Testis (tissue), 3 donors: Measurements from ENCODE around the gene LIPM. TPM values are rescaled to one million over a fixed set of nuclear protein-coding genes. Genes with fewer than 3 reads are reported as not detected.

ENCODE experiments used
- DNase-seq: peaks from one replicate; pipeline ENCODE4 v3.0.0-alpha.2; 2019
- H3K27ac ChIP-seq, 2 donors: fragments of 200-600 bp; sonication (generic); one replicate each; pipeline ENCODE4 v1.5.1; 2019
- H3K27me3 ChIP-seq: fragments of 200-600 bp; sonication (generic); one replicate; pipeline ENCODE4 v1.5.1; 2019
- H3K36me3 ChIP-seq: fragments of 200-600 bp; sonication (generic); one replicate; pipeline ENCODE4 v1.5.1; 2017; ENCODE audit warnings: low read depth; ENCODE audit errors: missing control alignments
- H3K4me1 ChIP-seq: fragments of 200-600 bp; sonication (generic); one replicate; pipeline ENCODE4 v1.5.1; 2019
- H3K4me3 ChIP-seq, 2 donors: fragments of 200-600 bp; sonication (generic); one replicate each; pipeline ENCODE4 v1.5.1; 2017 to 2019
- H3K9me3 ChIP-seq: fragments of 200-600 bp; sonication (generic); one replicate; pipeline ENCODE4 v1.5.1; 2017
- POLR2A ChIP-seq: fragments of 450-650 bp; IDR thresholded peaks from one replicate; pipeline ENCODE4 v1.6.1; 2017; ENCODE audit warnings: antibody characterized with exemption, mild to moderate bottlenecking, moderate library complexity
- WGBS, 2 donors: methylation state at CpG; one replicate each; pipeline ENCODE4 v1.1.5; 2018; 5-methylcytosine and 5-hydroxymethylcytosine counted together
- intact Hi-C: fragments of 100-400 bp; cut with DNase I; formaldehyde crosslinking; loops from one replicate; pipeline ENCODE4 v1.15.1; 2023; ENCODE audit warnings: low total_unique reads
- polyA plus RNA-seq: library from polyadenylated mRNA; stranded (reverse); fragments of 350-450 nt; fragmentation: Illumina TruSeq; extraction: RNeasy Lipid Tissue Mini Kit (QIAGEN cat#74804); gene quantifications from one replicate; pipeline ENCODE4 v1.2.3, GENCODE V29; 2014; ENCODE audit warnings: low read depth, low replicate concordance; ENCODE audit not compliant: insufficient read depth
- total RNA-seq, 2 donors: library from RNA; depleted of rRNA; stranded (reverse); fragments of >200 nt; gene quantifications; one replicate each; pipeline ENCODE4 v1.2.3, GENCODE V29; 2016
- TF ChIP-seq, protein P1 (sequence below), 3 experiments: fragments of 450-650 bp in 2 of 3; fragments of 200-600 bp in 1 of 3; sonication (generic) in 1 of 3; IDR thresholded peaks; one replicate each; pipeline ENCODE4 v1.5.1; 2016 to 2019; ENCODE audit warnings: antibody characterized with exemption in 3 of 3, mild to moderate bottlenecking in 2 of 3, moderate library complexity in 1 of 3

The LIPM gene
- total and polyA plus RNA-seq, 3 donors from 2014 or later = not detected

DNA sequence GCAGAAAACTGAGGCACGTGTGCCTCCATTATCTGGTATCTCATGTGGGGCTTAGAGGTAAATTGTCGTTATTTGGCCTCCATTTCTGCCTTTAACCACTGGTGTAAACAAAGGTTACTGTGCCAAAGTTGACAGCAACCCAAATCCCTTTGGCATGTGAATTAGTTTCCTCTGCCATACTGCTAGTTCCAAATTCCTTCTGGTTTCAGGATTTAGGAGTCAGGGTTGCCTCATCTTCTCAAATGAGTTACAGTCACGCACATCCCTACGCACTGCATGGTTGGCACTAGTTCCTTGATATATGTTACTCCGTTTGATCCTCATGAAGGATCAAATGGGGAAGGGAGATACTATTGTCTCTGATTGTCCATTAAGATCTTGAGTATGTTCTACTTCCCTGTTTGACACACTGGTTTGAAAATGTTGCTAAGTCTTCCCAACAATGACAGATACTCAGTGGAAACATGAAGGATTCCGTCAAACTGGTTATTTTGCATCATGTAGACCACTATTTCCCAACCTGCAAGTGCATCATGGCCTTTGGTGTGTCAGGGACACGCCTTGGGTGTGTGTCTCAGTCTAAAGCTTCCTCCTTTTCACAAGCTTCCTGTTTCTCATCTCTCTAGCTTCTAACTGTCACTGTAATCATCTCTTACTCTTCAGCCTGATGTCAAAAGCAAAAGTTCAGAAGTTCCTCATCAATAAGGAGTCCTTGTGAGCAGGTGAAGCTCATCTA, 43.0 kb upstream of the LIPM start, which contains the start of gene LIPN:
TSS of gene LIPN (plus strand) at position 655 of the 736 bp plus-strand sequence. CDS start 1,386 bp downstream, outside the sequence.
- H3K27ac ChIP-seq = no peak within 1 kb of the TSS
- no peaks in the 10 kb centered on the region for H3K36me3 ChIP-seq
- H3K9me3 ChIP-seq = no peaks in the 10 kb centered on the region
- H3K4me3 ChIP-seq = no peak within 1 kb of the TSS
- intact Hi-C loops = no loop called here
- TF ChIP-seq POLR2A = no peak
- TF ChIP-seq, protein P1, sequence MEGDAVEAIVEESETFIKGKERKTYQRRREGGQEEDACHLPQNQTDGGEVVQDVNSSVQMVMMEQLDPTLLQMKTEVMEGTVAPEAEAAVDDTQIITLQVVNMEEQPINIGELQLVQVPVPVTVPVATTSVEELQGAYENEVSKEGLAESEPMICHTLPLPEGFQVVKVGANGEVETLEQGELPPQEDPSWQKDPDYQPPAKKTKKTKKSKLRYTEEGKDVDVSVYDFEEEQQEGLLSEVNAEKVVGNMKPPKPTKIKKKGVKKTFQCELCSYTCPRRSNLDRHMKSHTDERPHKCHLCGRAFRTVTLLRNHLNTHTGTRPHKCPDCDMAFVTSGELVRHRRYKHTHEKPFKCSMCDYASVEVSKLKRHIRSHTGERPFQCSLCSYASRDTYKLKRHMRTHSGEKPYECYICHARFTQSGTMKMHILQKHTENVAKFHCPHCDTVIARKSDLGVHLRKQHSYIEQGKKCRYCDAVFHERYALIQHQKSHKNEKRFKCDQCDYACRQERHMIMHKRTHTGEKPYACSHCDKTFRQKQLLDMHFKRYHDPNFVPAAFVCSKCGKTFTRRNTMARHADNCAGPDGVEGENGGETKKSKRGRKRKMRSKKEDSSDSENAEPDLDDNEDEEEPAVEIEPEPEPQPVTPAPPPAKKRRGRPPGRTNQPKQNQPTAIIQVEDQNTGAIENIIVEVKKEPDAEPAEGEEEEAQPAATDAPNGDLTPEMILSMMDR (IDR thresholded peaks at IDR 0.05) = no peak
- 87 to 91% methylated on average over 7 of the region's 7 CpGs for WGBS, 2 donors
- no peaks in the 10 kb centered on the region for H3K27me3 ChIP-seq
- DNase-seq = no peak
- no peaks in the 10 kb centered on the region for H3K4me1 ChIP-seq

DNA sequence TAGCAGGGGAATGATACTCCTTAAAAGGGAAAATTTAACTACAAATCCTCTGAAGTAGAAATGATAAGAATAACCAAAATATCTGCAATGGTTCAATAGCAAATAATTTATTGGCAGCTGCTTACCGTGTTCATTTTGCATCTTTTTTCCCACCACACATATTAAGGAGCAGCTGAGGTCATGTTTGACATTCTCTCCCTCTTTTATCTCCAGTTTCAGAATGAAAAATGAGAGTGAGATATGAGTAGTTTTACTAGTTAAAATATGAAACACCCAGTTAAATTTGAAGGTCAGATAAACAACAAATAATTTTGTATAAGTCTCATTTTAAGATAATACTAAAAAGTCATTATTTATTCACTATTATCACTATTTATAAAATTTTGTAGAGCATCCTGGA, 39.6 kb upstream of the LIPM start:
- Histone ChIP-seq H3K27ac (no peak overlapping the region), H3K4me3 (no peak overlapping the region), H3K9me3 (no peaks in the 10 kb centered on the region), H3K4me1 (no peaks in the 10 kb centered on the region), H3K36me3 (no peaks in the 10 kb centered on the region), H3K27me3 (no peaks in the 10 kb centered on the region)
- TF ChIP-seq, protein P1 (IDR thresholded peaks at IDR 0.05) = no peak
- TF ChIP-seq POLR2A = no peak
- 41 to 61% methylated on average over 1 of the region's 1 CpG for WGBS, 2 donors
- intact Hi-C loops = no loop called here
- DNase-seq = no peak

DNA sequence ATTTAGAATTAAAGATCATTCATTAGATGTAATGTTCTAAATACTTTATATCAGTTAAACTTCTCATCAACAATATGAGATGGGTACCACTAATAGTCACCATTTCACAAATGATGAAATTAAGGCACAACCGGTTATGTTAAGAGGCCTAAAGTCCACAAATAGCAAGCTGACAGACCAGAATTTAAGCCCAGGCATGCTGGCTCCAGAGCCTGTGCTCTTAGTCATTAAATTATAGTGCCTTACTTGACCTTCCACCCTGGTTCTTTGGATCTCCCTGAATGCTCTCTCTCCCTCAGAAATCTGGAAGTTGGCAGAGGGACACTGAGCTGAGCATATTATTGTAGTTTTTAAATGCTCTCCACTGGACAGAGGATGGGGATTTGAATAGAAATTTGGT, 39.1 kb upstream of the LIPM start:
- 30 to 35% methylated on average over 1 of the region's 1 CpG for WGBS, 2 donors
- intact Hi-C loops = no loop called here
- TF ChIP-seq POLR2A = no peak
- TF ChIP-seq, protein P1 (IDR thresholded peaks at IDR 0.05) = no peak
- H3K27me3 ChIP-seq = no peaks in the 10 kb centered on the region
- no peaks in the 10 kb centered on the region for H3K4me1 ChIP-seq
- no peaks in the 10 kb centered on the region for H3K36me3 ChIP-seq
- H3K4me3 ChIP-seq = no peak overlapping the region
- H3K9me3 ChIP-seq = no peaks in the 10 kb centered on the region
- H3K27ac ChIP-seq = no peak overlapping the region
- no peak for DNase-seq

DNA sequence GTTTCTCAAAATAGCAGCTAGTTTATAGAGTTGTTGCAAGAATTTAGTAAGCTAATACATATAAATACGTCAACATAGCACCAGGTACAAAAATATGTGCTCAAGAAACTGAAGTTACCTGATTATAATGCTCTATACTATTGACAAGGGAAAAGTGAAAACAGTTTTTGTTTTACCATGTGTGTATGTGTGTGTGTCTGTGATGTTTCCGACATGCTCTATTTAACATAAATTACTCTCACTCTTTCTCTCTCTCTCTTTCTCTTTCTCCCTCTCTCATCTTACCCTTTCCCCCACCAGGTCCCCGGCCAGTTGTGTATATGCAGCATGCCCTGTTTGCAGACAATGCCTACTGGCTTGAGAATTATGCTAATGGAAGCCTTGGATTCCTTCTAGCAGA, 38.4 kb upstream of the LIPM start:
- Histone ChIP-seq H3K27me3 (no peaks in the 10 kb centered on the region), H3K36me3 (no peaks in the 10 kb centered on the region), H3K4me3 (no peak overlapping the region), H3K9me3 (no peaks in the 10 kb centered on the region), H3K27ac (no peak overlapping the region), H3K4me1 (no peaks in the 10 kb centered on the region)
- 83 to 91% methylated on average over 3 of the region's 3 CpGs for WGBS, 2 donors
- TF ChIP-seq, protein P1 (IDR thresholded peaks at IDR 0.05) = no peak
- no peak for TF ChIP-seq POLR2A
- intact Hi-C loops = no loop called here
- DNase-seq = no peak

DNA sequence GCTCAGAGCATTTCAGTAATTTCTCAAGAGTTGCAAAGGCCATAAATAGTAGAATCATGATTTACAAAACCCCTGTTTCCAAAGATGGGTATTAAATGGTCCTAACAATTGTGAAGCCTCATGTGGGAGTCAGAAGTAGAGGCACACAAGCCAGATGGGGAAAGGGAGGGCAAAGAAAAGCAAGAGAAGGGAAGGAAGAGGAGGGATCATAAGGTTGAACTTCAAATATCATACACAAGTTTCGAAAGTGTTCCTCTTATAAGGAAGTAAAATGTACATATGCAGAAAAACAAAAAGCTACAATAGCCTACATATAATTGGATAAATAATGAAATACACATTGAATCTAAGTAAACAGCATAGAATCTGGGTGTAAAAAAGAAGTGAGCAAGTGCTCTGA, 36.7 kb upstream of the LIPM start:
- Histone ChIP-seq H3K27ac (no peak overlapping the region), H3K9me3 (no peaks in the 10 kb centered on the region), H3K27me3 (no peaks in the 10 kb centered on the region), H3K4me3 (no peak overlapping the region), H3K36me3 (no peaks in the 10 kb centered on the region), H3K4me1 (no peaks in the 10 kb centered on the region)
- no peak for TF ChIP-seq POLR2A
- TF ChIP-seq, protein P1 (IDR thresholded peaks at IDR 0.05) = no peak
- 77 to 84% methylated on average over 1 of the region's 1 CpG for WGBS, 2 donors
- intact Hi-C loops = no loop called here
- DNase-seq = no peak
